GM21786 (cell line): Measurements from ENCODE around the gene MPHOSPH9.
A peak's percentile ranks its signal among the peaks of the same experiment; 100 is the strongest.

Source experiments
- ATAC-seq: cut with Tn5 transposase; IDR thresholded peaks from one replicate; pipeline ENCODE4 v1.9.1; 2021; ENCODE audit not compliant: unreplicated experiment

The MPHOSPH9 gene

GRCh38 chr12:123131291-123131832, 101.6 kb downstream of the MPHOSPH9 start:
- no peak for ATAC-seq

DNA sequence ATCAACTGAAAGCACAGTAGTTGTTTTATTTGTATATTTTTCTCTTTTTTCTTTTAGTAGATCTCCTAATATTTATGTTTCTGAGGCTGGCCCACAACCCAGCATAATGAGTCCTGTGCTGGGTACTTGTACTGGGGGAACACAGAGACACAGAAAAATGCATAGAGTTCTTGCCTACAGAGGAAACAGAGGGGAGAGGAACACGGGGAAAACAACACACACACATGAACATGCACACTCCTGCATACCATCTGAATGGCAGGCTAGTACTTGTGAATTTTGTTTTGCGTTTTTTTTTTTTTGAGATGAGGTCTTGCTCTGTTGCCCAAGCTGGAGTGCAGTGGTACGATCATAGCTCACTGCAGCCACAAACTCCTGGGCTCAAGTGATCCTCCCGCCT, 103.3 kb downstream of the MPHOSPH9 start:
- ATAC-seq, result no peak

DNA sequence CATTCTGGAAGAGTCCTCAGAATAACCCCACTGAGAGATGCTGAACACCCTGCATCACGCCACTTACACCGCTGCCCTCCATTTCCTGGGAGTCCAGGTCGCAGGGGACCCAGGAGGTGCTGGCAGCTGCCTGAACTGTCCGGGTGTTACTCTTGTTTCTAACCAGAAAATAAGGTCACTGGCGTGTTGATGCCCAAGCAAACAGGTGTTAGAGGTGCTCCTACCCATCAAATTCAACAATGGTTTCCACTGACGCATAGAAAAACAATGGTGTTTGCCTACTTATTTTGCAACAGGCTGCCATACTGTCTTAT, 105.8 kb downstream of the MPHOSPH9 start:
- ATAC-seq, result no peak

GRCh38 chr12:123126294-123127181, 106.4 kb downstream of the MPHOSPH9 start:
- ATAC-seq, result no peak

DNA sequence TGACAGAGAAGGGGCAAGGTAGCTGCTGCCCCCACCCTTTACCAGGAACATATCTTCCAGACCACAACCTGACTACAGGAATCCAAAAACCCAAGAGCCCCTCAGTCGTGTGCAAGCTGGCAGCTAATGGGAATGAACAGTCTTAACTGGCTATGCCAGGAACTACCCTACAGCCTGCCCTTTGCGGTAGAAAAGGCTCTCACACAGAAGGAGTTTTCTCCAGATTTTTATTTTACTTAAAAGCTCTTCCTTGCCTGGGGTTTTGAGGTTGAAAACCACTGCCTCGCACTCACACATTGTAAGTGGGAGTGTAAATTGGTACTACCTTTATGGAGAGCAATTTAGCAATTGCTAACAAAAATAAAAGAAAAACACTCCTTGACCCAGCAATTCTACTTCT, 110.3 kb downstream of the MPHOSPH9 start:
- no peak for ATAC-seq

DNA sequence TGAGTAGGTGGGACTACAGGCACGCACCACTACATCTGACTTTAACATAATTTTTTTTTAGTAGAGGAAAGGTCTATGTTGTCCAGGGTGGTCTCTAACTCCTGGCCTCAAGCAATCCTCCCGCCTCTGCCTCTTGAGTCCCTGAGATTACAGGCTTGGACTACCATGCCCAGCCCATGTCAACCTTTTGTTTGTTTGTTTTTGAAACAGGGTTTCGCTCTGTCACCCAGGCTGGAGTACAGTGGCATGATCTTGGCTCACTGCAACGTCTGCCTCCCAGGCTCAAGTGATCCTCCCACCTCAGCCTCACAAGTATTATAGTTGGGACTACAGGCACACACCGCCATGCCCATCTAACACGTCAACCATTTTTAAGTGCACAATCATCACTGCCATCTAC, 111.3 kb downstream of the MPHOSPH9 start:
- ATAC-seq, result no peak

GRCh38 chr12:123120452-123121166, 112.3 kb downstream of the MPHOSPH9 start:
- peak; percentile 25 for ATAC-seq

GRCh38 chr12:123119808-123120207, 113.1 kb downstream of the MPHOSPH9 start:
- peak; percentile 82 for ATAC-seq

DNA sequence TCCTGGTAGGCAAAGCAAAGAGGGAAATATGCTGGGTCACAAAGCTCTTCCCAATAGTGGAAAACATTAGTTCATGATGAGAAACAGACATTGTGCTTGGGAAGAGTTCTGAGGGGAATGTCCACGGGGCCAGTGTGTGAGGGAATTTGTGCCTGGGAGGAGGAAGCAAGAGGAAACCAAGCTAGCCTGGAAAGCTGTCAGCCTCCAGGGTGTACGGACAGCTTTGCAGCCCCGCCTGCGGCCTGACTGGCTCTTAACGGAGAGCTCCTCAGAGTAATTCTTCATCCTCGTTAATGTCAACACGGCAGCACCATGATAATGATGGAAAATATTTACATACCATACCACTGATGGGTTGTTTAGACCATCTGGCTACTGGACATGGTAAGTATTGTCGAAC, 114.4 kb downstream of the MPHOSPH9 start:
- no peak for ATAC-seq

GRCh38 chr12:123115409-123116121, 117.4 kb downstream of the MPHOSPH9 start:
- no peak for ATAC-seq

DNA sequence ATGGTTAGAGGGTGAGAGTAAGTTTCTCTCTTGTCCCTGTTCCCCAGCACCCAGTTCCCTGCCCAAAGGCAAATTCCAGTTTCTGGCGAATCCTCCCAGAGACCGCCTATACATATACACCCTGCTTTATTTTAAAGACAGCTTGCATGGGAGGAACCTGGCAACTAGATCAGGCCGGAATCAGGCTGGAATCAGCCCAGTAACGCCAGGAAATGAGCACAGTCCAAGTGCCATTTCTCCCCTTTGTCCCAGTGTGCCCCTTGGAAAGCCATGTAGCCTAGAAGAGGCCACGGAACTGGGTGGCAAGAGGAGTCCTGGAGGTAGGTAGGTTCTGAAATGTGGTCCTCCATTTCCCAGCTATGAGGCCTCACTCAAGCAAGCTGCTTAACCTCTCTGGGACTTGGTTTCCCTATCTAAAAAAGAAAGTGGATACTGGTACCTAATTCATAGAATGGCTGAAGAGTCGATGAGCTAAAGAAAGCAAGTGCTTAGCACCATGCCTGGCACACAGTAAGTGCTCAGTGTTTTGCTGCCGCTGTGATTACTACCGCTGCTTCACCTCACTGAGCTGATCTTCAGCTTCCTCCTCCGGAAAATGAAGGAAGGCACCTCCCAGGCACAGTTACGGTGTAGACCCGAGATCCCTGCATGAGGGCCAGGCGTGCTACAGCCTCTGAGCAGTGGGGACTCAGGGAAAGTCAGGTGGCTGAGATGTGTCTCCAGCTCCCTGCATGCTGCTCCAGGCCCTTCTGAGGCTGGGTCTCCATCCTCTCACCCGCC, 118.4 kb downstream of the MPHOSPH9 start:
- no peak for ATAC-seq

DNA sequence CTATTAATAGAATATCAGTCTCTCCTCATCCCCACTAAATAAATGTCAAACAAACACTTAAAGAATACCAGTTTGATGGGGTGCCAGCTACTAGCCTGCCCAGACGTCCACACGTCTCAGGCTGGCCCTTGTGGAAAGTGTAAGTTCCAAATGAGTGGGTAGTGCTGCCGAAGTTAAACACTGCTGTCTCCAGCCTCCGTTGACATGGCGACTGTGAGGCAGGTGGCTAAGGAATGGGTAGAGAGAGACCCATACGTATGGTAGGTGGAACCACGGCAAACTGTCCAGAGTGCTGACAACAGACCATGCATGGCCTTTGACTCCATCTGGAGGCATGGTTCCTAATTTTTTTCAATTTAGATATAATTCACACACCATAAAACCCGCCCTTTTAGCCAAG, 119.9 kb downstream of the MPHOSPH9 start:
- no peak for ATAC-seq

DNA sequence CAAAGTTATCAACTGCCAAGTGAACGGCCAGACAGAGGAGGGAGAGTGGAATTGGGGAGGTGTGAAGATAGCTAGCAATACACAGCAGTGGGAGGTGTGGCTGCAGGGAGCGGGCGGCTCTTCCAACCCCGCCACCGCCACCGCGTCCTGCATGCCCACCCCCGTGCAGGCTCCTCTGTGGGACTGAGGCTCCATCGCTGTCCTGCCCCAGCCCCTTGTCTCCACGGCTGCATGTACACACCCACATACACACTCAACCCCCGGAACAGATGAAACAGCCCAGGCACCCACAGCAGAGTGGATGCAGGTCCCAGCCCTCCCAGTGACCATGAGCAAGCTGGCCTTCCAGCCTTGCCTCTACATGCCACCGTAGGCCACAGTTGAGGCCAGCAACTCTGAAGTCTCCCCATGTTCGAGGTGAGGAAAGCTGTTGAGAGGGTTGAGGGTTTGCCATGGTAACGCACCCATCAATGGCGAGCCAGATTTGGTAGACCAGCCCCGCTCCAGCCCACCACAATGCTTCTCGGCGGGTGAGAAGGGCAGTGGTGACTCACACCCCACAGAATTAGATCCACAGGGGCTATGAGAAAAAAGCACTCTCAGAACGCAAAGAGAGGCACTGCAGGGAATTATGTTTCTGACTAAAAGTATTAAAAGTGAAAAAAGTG, 121.3 kb downstream of the MPHOSPH9 start:
- no peak for ATAC-seq

DNA sequence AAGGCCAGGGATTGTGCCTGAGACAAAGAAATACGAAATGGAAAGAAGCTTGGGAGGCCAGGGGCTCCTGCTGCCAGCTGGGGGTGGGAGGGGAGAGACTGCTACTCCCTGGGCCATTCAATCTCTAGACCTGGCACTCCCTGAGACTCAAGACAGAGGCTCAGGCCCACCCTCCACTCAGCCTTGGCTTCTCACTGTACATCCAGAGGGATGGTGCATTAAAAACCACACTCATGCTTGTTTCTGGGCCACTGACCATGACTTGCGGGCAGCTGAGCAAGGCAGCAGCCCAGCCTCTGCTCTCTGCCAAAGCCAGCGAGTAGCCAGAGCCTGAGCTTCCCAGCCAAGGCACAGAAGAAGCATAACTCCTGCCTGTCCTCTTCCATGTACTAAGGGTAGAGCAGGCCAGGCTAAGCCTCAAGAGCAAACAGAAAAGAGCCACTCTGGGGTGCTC, 123.6 kb downstream of the MPHOSPH9 start:
- ATAC-seq, result no peak

- no peak for ATAC-seq
These were observed 124.3 kb downstream of the MPHOSPH9 start for GRCh38 chr12:123108682-123109066.

- ATAC-seq, result no peak
These were observed 124.8 kb downstream of the MPHOSPH9 start for GRCh38 chr12:123107926-123108681.

- ATAC-seq, result no peak
These were observed 126.1 kb downstream of the MPHOSPH9 start for GRCh38 chr12:123106640-123107359.

DNA sequence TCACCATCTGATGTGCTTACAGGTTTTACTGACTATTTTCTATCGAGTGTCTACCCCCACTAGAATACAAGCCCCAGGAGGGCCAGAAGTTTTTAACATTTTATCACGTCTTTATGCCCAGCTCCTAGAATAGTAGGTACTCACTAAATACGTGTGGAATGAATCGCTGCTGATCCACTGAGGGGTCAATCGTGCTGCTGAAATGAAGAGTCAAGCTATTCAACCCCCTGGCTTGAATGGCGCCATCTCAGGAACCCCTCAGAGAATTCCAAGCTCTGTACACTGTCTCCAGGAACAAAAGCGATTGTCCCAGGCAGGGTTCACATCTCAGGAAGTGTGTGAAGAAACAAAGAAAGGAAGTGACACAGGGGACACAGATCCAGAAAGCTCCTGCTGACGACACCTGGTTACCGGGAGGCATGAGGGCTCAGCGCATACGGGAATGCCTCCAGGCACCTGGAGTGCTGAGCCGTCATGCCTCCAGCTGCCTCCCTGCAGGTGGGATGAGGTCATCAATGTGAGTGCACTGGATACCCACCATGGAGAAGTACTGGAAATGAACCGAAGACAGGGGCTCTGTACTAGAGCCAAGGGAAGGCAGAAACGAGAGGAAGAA, 127.6 kb downstream of the MPHOSPH9 start:
- no peak for ATAC-seq
